Muscle layer of colon (tissue), 2 donors: ENCODE measurements around the gene HSP90AA1.
"Not testable (repeated sequence)": the region's sequence is repeated elsewhere in the genome, so short reads cannot be mapped to it uniquely, and the experiment has no call there.

Experiments
- H3K27ac ChIP-seq: one replicate; pipeline ENCODE4 v1.7.0; 2013; ENCODE audit warnings: low read depth, mild to moderate bottlenecking, low read length, moderate library complexity
- H3K27me3 ChIP-seq, 2 donors: one replicate each; pipeline ENCODE4 v1.7.0; 2013; ENCODE audit warnings: low read length in 2 of 2, mild to moderate bottlenecking in 2 of 2; ENCODE audit not compliant: insufficient read depth in 2 of 2, control insufficient read depth in 1 of 2
- H3K36me3 ChIP-seq: one replicate; pipeline ENCODE4 v1.7.0; 2013; ENCODE audit warnings: mild to moderate bottlenecking, low read length; ENCODE audit not compliant: insufficient read depth
- H3K4me1 ChIP-seq: one replicate; pipeline ENCODE4 v1.7.0; 2013; ENCODE audit warnings: mild to moderate bottlenecking, low read length; ENCODE audit not compliant: insufficient read depth
- H3K4me3 ChIP-seq, 2 donors: one replicate each; pipeline ENCODE4 v1.7.0; 2013; ENCODE audit warnings: low read length in 2 of 2, low read depth in 1 of 2, mild to moderate bottlenecking in 1 of 2, moderate library complexity in 1 of 2
- H3K9ac ChIP-seq: one replicate; pipeline ENCODE4 v1.7.0; 2013; ENCODE audit warnings: low read length
- H3K9me3 ChIP-seq: one replicate; pipeline ENCODE4 v1.7.0; 2013; ENCODE audit warnings: mild to moderate bottlenecking, low read length
- donor health status: abdominal sarcoma.
- donor health status: Adenocarcinoma of cecum.

HSP90AA1 gene

GRCh38 chr14:102092806-102093205 is 6.0 kb upstream of the HSP90AA1 start:
- Histone ChIP-seq H3K9me3 (no peaks in the 10 kb centered on the region), H3K27ac (no peak overlapping the region), H3K4me3 (no peak overlapping the region), H3K4me1 (peaks cover 6% of the 10 kb centered on the region), H3K9ac (no peak overlapping the region), H3K27me3 (no peaks in the 10 kb centered on the region), H3K36me3 (no peaks in the 10 kb centered on the region)

DNA sequence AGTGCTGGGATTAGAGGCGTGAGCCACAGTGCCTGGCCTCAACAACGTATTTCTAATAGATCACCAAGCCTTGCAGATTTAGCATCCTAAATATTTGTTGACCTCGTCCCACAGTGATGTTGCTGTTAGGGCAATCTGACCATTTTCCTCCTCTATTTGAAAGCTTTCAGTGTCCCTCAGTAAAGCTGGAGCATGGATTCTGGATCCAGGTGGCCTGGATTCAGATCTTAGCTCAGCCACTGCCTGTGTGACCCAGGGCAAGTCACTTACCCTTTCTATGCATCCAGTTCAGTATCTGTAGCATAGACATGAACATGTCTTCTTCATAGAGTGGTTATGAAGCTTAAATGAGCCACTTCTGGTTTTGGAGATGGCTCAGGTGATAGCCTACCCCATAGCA is 3.9 kb upstream of the HSP90AA1 start:
- Histone ChIP-seq H3K36me3 (peaks cover 2% of the 10 kb centered on the region), H3K4me3 (no peak overlapping the region), H3K9ac (no peak overlapping the region), H3K4me1 (peaks cover 11% of the 10 kb centered on the region), H3K27ac (no peak overlapping the region), H3K27me3 (no peaks in the 10 kb centered on the region), H3K9me3 (no peaks in the 10 kb centered on the region)

- no peak overlapping the region for H3K4me3 ChIP-seq
- no peaks in the 10 kb centered on the region for H3K27me3 ChIP-seq
- no peak overlapping the region for H3K27ac ChIP-seq
- peaks cover 11% of the 10 kb centered on the region for H3K36me3 ChIP-seq
- H3K9ac ChIP-seq = no peak overlapping the region
- H3K9me3 ChIP-seq = no peaks in the 10 kb centered on the region
- peaks cover 20% of the 10 kb centered on the region for H3K4me1 ChIP-seq
Measured at GRCh38 chr14:102089621-102090343, 2.9 kb upstream of the HSP90AA1 start.

- Histone ChIP-seq H3K27me3 (no peaks in the 10 kb centered on the region), H3K9me3 (no peaks in the 10 kb centered on the region), H3K4me3 (peak overlapping the region; percentile 51 to 64), H3K36me3 (peaks cover 27% of the 10 kb centered on the region), H3K27ac (peak overlapping the region; percentile 27), H3K4me1 (peaks cover 31% of the 10 kb centered on the region), H3K9ac (peak overlapping the region; percentile 65)
Measured at GRCh38 chr14:102088012-102088792, 1.4 kb upstream of the HSP90AA1 start.

GRCh38 chr14:102087762-102088011 is 843 bp upstream of the HSP90AA1 start:
- Histone ChIP-seq H3K9ac (peak overlapping the region; percentile 65), H3K27ac (peak overlapping the region; percentile 95), H3K4me3 (peak overlapping the region; percentile 51 to 64), H3K36me3 (peaks cover 32% of the 10 kb centered on the region), H3K9me3 (no peaks in the 10 kb centered on the region), H3K4me1 (peaks cover 31% of the 10 kb centered on the region), H3K27me3 (no peaks in the 10 kb centered on the region)

DNA sequence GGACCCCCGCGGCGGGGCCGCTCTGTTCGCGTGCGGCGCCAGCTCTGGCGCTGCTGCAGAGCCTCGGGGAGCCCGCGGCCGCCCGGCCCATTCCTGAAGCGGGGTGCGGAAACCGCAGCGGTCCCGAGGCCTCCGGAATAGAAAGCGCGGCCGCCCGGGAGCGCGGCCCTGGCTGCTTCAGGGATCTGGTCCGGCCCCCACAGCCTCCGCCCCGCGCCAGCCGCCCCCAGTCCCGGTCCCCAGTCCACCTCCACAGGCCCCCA is 204 bp downstream of the HSP90AA1 start:
- Histone ChIP-seq H3K4me3 (peak overlapping the region; percentile 83 to 90), H3K36me3 (peaks cover 43% of the 10 kb centered on the region), H3K9ac (no peak overlapping the region), H3K27ac (peak overlapping the region; percentile 95), H3K4me1 (peaks cover 37% of the 10 kb centered on the region), H3K27me3 (no peaks in the 10 kb centered on the region), H3K9me3 (no peaks in the 10 kb centered on the region)

GRCh38 chr14:102085948-102086708 is 716 bp downstream of the HSP90AA1 start:
- Histone ChIP-seq H3K9me3 (no peaks in the 10 kb centered on the region), H3K27me3 (no peaks in the 10 kb centered on the region), H3K4me1 (peaks cover 37% of the 10 kb centered on the region), H3K4me3 (peak overlapping the region; percentile 83 to 90), H3K36me3 (peaks cover 48% of the 10 kb centered on the region), H3K9ac (peak overlapping the region; percentile 98), H3K27ac (peak overlapping the region; percentile 95)

- H3K9me3 ChIP-seq = no peaks in the 10 kb centered on the region
- peak overlapping the region; percentile 98 for H3K9ac ChIP-seq
- peaks cover 37% of the 10 kb centered on the region for H3K4me1 ChIP-seq
- no peak overlapping the region for H3K27ac ChIP-seq
- no peaks in the 10 kb centered on the region for H3K27me3 ChIP-seq
- peaks cover 54% of the 10 kb centered on the region for H3K36me3 ChIP-seq
- peak overlapping the region in 1 of 2 donors; percentile 83 for H3K4me3 ChIP-seq
Measured at GRCh38 chr14:102085488-102085887, 1.4 kb downstream of the HSP90AA1 start.

- Histone ChIP-seq H3K4me3 (no peak overlapping the region), H3K27ac (no peak overlapping the region), H3K4me1 (peaks cover 37% of the 10 kb centered on the region), H3K9me3 (no peaks in the 10 kb centered on the region), H3K9ac (peak overlapping the region; percentile 24), H3K27me3 (no peaks in the 10 kb centered on the region), H3K36me3 (peaks cover 60% of the 10 kb centered on the region)
Measured at GRCh38 chr14:102084931-102085330, 1.9 kb downstream of the HSP90AA1 start.

DNA sequence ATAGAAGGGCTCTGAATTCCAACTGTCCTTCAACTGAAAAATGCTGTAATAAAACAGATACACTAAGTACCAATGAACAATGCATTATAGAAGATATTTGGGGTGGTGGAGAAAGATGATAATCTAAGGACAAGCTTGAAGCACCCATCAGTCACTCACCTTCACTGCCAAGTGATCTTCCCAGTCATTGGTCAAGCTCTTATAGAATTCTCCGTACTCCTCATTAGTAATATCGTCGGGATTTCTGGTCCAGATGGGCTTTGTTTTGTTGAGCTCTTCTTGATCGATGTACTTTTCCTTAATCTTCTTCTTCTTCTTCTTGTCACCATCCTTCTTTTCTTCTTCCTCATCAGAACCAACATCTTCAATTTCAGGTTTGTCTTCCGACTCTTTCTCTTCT is 2.3 kb downstream of the HSP90AA1 start:
- Histone ChIP-seq H3K9ac (peak overlapping the region; percentile 24), H3K4me1 (peaks cover 37% of the 10 kb centered on the region), H3K36me3 (peaks cover 64% of the 10 kb centered on the region)
- H3K27me3 ChIP-seq, H3K9me3 ChIP-seq, H3K27ac ChIP-seq, H3K4me3 ChIP-seq: not testable (repeated sequence)

- Histone ChIP-seq H3K36me3 (peaks cover 74% of the 10 kb centered on the region), H3K4me1 (peaks cover 31% of the 10 kb centered on the region), H3K9ac (no peak overlapping the region), H3K27ac (no peak overlapping the region), H3K27me3 (no peaks in the 10 kb centered on the region), H3K9me3 (no peaks in the 10 kb centered on the region), H3K4me3 (no peak overlapping the region)
Measured at GRCh38 chr14:102081231-102082080, 5.4 kb downstream of the HSP90AA1 start.
